ENCODE data around the gene GALNT2.
A peak's percentile ranks its signal among the peaks of the same experiment; 100 is the strongest.

Gene GALNT2

GRCh38 chr1:230218667-230219066 is 151.6 kb downstream of the GALNT2 start:
- no peak for DNase-seq

DNA sequence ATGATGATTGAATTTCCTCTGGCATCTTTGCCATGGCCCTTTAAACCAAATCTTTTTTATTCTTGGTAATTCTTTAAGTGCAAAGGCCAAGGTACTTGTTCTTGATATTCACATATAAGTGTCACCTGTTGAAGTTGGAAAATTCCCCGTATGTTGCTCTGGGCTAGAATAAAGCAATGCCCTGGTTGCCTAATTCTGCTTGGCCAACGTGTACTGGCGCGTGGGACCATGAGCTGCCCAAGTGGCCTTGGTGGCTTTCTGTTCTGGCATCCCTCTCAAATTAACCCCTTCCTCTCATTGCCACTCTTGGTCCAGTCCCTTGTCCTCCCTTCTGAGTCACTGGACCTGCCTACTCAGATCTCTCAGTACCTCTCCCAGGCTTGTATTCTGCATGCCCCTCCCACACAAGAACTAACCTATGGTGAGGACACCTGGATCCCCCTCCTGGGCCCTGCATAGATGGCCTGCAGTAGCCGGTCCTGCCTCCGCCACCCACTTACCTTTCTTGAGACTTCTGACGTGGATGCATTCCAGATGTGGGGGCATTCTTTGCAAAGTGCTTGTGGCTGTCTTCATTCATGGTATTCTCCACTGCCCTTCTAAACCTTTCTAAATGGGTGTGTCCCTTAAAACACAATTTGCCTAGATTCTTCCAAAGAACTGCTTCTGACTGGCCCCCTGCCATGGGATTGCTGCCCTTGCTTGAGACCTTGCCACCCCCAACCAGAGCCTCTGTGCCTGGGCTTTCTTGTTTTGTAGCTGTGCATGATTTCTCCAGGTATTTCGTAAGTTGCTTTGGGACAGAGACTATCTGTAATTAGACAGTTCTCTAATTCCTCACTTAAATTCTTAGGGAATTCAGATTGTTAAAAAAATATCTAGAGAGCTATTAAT is 152.4 kb downstream of the GALNT2 start:
- no peak for DNase-seq

- no peak for DNase-seq
These were observed 153.4 kb downstream of the GALNT2 start for GRCh38 chr1:230220478-230220877.

DNA sequence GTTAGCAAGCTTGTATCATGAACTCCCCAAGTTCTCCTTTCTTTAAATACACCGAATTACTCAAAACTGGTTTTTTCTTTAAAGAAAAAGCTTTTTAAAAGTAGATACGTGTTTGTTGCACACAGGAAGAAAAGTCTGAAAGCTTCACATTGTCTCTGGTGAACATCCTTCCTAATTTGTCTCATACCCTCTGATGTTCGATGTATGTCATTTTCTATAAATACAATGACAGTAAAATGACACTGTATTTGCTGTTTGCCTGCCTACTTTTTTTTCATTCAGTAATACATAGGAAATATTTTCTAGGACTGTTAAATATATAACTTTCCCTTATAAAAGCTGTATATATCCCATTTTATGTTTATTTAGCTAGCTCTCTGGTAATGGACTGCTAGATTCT is 153.9 kb downstream of the GALNT2 start:
- no peak for DNase-seq

GRCh38 chr1:230222678-230223077 is 155.6 kb downstream of the GALNT2 start:
- DNase-seq, result no peak

DNA sequence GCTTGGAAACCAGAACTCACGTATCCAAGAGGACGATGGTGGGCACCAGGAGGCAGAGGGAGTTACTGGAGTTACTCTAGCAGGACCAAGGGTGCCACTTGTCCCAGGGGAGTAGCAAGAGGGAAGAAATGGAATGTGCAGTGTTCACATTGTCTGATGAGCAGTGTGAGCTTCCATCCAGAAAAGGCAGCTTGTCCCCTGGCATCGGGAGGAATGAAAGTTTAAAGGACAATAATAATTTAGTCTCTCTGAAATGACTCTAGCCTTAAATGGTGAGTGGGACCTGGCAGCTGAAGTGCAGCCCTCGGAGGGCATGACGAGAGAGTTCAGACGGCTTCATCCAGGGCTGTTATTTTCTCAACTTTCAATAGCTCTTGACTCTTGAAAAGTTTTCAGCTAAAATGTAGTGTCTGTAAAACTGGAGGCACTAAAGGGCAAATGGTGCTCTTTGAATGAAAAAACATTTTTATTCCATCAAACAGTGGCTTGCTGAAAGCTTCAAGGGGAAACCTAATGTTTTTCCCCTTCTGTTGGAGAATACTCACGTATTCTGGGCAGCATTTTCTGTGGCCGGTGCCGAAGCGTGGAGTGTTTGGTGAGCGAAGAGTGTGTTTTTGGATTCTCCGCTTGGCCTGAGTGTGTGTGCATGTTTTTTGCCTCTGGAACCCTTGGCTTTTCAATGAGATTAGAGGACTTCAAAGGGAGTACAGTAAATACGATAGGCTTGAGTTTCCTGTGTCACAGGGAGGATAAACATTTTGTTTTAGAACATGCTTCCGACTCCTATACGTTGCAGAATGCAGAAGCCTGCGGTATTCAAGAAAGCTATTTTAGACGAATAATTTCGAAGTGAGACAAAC is 157.3 kb downstream of the GALNT2 start:
- DNase-seq, result no peak

- no peak for DNase-seq
These were observed 159.2 kb downstream of the GALNT2 start for GRCh38 chr1:230226007-230226800.

- no peak for DNase-seq
These were observed 159.8 kb downstream of the GALNT2 start for GRCh38 chr1:230226814-230227213.

GRCh38 chr1:230228236-230228897 is 161.3 kb downstream of the GALNT2 start:
- no peak for DNase-seq

DNA sequence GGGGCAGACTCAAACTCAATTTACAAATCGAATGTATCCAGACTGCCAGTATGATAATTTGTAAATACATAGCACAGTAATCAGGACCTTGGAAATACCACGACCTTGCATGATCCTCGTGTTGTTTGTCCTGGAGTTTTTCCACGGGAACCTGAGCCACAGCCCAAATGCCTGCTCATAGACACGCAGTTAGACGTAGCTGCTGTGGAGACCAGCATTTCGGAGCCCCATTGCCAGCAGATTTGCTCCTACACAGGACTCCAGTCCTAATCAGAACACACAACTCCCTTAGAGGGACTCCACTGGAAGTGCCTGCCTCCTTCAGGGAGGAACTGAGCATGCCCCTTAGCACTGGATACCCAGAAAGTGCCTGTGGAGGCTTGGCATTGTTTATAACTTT is 163.2 kb downstream of the GALNT2 start:
- DNase-seq, result no peak

DNA sequence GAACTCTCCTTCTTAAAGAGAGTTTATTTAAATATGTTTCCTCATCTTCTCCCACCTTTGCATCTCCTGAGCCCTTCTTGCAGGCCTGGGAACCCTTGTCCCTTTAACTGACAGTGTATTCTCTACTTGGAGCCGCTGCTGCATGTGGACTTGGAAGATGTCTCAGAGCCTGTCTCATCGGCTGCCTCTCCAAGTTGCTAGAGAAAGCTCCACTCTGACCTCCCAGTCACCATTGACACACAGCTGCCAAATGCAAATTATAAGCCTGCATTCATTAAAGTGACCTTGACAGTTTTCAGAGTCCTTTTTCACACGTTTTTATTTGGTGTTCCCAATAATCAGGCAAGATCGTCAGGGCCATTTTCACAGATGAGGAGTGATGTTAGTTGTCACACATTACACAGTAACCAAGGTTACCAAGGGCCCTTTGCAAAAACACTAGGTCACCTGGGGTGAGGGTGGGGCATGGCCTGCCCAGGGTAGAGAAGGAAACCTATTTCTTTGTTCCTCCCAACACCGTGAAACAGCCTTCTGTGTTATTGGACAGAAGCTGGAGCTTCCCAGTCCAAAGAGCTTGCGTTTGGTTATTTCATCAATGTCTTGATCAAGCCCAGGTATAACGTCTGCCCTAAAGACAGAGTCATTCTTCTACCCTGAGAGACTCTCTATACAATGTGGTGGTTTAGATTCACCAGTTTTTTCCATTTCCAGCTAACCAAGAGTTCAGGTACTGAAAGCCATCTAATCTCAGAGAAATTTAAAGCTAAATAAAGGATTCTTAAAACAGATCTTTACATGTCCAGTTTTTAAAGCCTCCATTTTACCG is 164.1 kb downstream of the GALNT2 start:
- DNase-seq, result no peak

DNA sequence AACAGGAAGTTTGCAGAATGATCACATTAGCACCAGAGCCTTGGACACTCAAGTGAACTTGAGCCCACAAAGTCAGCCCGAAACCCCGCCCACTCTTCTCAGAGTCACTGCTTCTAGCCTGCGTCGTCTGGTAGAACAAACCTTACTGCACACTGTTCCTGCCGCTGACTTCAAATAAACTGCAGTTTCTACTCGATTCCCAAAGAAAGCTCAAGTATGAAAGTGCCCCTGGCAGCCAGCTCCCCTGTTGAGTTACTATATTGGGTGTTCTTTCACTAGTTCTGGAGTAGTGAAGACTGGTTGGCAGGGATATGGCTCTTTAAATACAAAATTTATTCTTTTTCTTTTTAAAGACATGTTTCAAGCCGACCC is 164.7 kb downstream of the GALNT2 start:
- DNase-seq, result no peak

GRCh38 chr1:230232371-230232771 is 165.3 kb downstream of the GALNT2 start:
- DNase-seq, result no peak

GRCh38 chr1:230233786-230234185 is 166.7 kb downstream of the GALNT2 start:
- DNase-seq, result no peak

GRCh38 chr1:230235876-230236275 is 168.8 kb downstream of the GALNT2 start:
- DNase-seq, result no peak

- DNase-seq, result no peak
These were observed 169.4 kb downstream of the GALNT2 start for GRCh38 chr1:230236301-230237008.

- no peak for DNase-seq
These were observed 170.0 kb downstream of the GALNT2 start for GRCh38 chr1:230237009-230237370.

GRCh38 chr1:230237805-230238204 is 170.8 kb downstream of the GALNT2 start:
- no peak for DNase-seq

- peak in 1 of 5 experiments; percentile 29 for DNase-seq
These were observed 173.5 kb downstream of the GALNT2 start for GRCh38 chr1:230240446-230241086.

DNA sequence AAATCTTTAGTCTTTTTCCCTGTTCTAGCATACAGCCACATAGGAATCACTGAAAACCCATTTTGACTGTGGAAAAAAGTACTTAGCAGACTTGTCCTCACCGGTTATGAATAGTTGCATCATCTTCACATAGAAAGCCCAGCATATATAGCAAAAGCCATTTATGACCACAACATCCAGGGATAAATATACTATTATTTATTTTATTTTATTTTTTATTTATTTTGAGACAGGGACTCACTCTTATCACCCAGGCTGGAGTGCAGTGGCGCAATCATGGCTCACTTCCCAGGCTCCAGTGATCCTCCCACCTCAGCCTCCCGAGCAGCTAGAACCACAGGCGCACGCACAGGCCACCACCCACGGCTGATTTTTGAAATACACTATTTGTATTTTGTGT is 175.3 kb downstream of the GALNT2 start:
- DNase-seq, result no peak
